Body of pancreas (tissue), 4 donors: ENCODE data around the gene TRNT1. TPM values are rescaled to one million over a fixed set of nuclear protein-coding genes. Genes with fewer than 3 reads are reported as not detected.

Source experiments
- ATAC-seq: fragments of 150-250 bp; one replicate; pipeline ENCODE4 v1.9.1; 2016
- DNase-seq, 4 donors: peaks; one replicate each; pipeline ENCODE4 v3.0.0-alpha.2; 2019
- H3K27ac ChIP-seq, 4 donors: fragments of 200-600 bp; sonication (generic); 1 replicate in 3 of 4; 2 replicates in 1 of 4; pipeline versions ENCODE4 v1.5.1 to v1.6.1; 2016 to 2019; ENCODE audit warnings: mild to moderate bottlenecking in 1 of 4, mixed read lengths in 1 of 4, moderate library complexity in 1 of 4
- H3K27me3 ChIP-seq, 2 donors: fragments of 200-600 bp; sonication (generic); one replicate each; pipeline ENCODE4 v1.6.0; 2016; ENCODE audit warnings: mild to moderate bottlenecking in 1 of 2
- H3K36me3 ChIP-seq, 2 donors: fragments of 200-600 bp; sonication (generic); replicated peaks in 1 of 2; 2 replicates each; pipeline ENCODE4 v1.5.1; 2016; ENCODE audit warnings: low read depth in 2 of 2; ENCODE audit not compliant: insufficient read depth in 1 of 2
- H3K4me1 ChIP-seq: fragments of 200-600 bp; sonication (generic); one replicate; pipeline ENCODE4 v1.6.0; 2016
- H3K4me3 ChIP-seq, 2 donors: fragments of 200-600 bp; sonication (generic); 1 replicate in 1 of 2; 2 replicates in 1 of 2; pipeline ENCODE4 v1.5.1; 2016 to 2019
- H3K9me3 ChIP-seq, 3 donors: fragments of 200-600 bp; sonication (generic); 1 replicate in 2 of 3; 2 replicates in 1 of 3; pipeline ENCODE4 v1.5.1; 2016
- POLR2A ChIP-seq, 3 donors: fragments of 450-650 bp; IDR thresholded peaks; one replicate each; pipeline ENCODE4 v1.6.1; 2016; ENCODE audit warnings: antibody characterized with exemption in 3 of 3, mild to moderate bottlenecking in 2 of 3
- WGBS, 2 donors: methylation state at CpG; one replicate each; pipeline ENCODE4 v1.1.5; 2017; 5-methylcytosine and 5-hydroxymethylcytosine counted together
- intact Hi-C: fragments of 100-400 bp; cut with DNase I; formaldehyde crosslinking; loops from one replicate; pipeline ENCODE4 v1.15.1; 2023
- total RNA-seq, 2 donors: library from RNA; depleted of rRNA; stranded (reverse); fragments of >200 nt; gene quantifications; one replicate each; pipeline ENCODE4 v1.1.0, GENCODE V29; 2016
- TF ChIP-seq, protein P1 (sequence below), 7 experiments: fragments of 450-650 bp in 4 of 7; fragments of 200-600 bp in 3 of 7; sonication (generic) in 3 of 7; IDR thresholded peaks; one replicate each; pipeline ENCODE4 v1.5.1; 2016 to 2019; ENCODE audit warnings: antibody characterized with exemption in 7 of 7

Gene TRNT1
- total RNA-seq, 2 donors from 2014 or later = 14.0 to 26.0 TPM

DNA sequence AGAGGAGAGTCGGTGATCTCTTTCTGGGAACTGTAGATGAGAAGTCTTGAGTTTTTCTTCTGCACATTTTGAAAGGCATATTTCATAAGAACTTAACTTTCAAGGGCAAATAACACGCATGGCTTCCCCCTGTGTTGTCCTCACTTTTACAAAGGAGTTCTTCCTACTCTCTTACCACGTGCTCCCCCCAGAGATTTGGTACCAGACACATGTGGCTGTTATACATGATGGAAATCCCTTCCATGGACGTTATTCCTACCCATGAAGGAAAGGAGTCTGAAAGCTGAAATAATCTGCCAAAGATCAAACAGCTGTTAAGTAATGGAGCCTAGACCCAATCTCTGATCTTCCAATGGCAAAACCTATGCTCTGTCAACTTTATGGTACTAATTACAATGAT lies 20.9 kb upstream of the TRNT1 start:
- no peaks in the 10 kb centered on the region for H3K27me3 ChIP-seq
- no peaks in the 10 kb centered on the region for H3K4me1 ChIP-seq
- H3K9me3 ChIP-seq = no peaks in the 10 kb centered on the region
- intact Hi-C loops = no loop called here
- H3K36me3 ChIP-seq = no peaks in the 10 kb centered on the region
- WGBS, 2 donors = 53 to 63% methylated on average over 4 of the region's 4 CpGs
- no peak for ATAC-seq
- TF ChIP-seq, protein P1, sequence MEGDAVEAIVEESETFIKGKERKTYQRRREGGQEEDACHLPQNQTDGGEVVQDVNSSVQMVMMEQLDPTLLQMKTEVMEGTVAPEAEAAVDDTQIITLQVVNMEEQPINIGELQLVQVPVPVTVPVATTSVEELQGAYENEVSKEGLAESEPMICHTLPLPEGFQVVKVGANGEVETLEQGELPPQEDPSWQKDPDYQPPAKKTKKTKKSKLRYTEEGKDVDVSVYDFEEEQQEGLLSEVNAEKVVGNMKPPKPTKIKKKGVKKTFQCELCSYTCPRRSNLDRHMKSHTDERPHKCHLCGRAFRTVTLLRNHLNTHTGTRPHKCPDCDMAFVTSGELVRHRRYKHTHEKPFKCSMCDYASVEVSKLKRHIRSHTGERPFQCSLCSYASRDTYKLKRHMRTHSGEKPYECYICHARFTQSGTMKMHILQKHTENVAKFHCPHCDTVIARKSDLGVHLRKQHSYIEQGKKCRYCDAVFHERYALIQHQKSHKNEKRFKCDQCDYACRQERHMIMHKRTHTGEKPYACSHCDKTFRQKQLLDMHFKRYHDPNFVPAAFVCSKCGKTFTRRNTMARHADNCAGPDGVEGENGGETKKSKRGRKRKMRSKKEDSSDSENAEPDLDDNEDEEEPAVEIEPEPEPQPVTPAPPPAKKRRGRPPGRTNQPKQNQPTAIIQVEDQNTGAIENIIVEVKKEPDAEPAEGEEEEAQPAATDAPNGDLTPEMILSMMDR (IDR thresholded peaks at IDR 0.05) = no peak
- TF ChIP-seq POLR2A (IDR thresholded peaks at IDR 0.05) = no peak
- no peak for DNase-seq
- no peak overlapping the region for H3K27ac ChIP-seq
- H3K4me3 ChIP-seq = no peak overlapping the region

DNA sequence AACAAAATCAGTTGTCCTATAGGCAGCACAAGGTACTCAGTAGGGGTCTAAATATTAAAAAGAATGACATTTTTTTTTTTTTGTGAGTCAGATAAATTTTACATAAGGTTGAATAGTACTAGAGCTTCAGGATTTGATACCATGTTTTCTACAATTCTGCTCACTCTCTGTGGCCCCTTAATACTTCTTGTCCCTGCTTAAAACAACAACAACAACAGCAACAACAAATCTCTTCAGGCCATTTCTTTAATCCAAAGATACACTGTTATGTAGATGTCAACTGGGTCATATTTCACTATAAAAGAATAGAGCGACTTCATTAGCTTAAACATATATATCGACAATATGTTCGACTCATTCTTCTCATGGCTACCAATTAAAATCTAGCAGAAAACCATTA lies 19.6 kb upstream of the TRNT1 start:
- Histone ChIP-seq H3K27ac (no peak overlapping the region), H3K4me1 (no peaks in the 10 kb centered on the region), H3K4me3 (no peak overlapping the region), H3K9me3 (no peaks in the 10 kb centered on the region), H3K27me3 (no peaks in the 10 kb centered on the region), H3K36me3 (no peaks in the 10 kb centered on the region)
- no peak for DNase-seq
- no peak for ATAC-seq
- TF ChIP-seq, protein P1 (IDR thresholded peaks at IDR 0.05) = no peak
- TF ChIP-seq POLR2A (IDR thresholded peaks at IDR 0.05) = no peak
- 85 to 96% methylated on average over 3 of the region's 3 CpGs for WGBS, 2 donors
- intact Hi-C loops = no loop called here

DNA sequence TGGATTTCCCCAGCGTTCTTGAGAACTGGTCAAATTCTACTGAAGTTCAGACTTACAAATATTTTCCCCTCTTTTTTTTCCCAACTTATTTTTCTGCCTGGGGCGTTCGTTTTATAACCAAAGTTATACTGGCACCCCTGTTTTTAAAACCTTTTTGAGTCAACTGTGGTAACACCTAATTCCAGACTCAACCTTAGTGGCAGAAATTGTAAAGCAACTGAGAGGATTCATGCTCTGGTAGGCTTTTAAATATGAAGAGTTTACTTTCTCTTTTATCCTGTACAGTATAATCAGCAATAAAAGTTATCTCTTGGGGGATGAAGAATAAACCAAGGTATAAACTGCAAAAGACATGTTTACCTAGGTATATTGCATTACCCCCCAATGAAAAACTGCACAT lies 18.9 kb upstream of the TRNT1 start:
- Histone ChIP-seq H3K4me3 (no peak overlapping the region), H3K36me3 (no peaks in the 10 kb centered on the region), H3K27me3 (no peaks in the 10 kb centered on the region), H3K9me3 (no peaks in the 10 kb centered on the region), H3K27ac (no peak overlapping the region), H3K4me1 (no peaks in the 10 kb centered on the region)
- no peak for ATAC-seq
- TF ChIP-seq, protein P1 (IDR thresholded peaks at IDR 0.05) = no peak
- no peak for TF ChIP-seq POLR2A (IDR thresholded peaks at IDR 0.05)
- intact Hi-C loops = no loop called here
- no peak for DNase-seq
- WGBS, 2 donors = 58 to 62% methylated on average over 3 of the region's 3 CpGs

DNA sequence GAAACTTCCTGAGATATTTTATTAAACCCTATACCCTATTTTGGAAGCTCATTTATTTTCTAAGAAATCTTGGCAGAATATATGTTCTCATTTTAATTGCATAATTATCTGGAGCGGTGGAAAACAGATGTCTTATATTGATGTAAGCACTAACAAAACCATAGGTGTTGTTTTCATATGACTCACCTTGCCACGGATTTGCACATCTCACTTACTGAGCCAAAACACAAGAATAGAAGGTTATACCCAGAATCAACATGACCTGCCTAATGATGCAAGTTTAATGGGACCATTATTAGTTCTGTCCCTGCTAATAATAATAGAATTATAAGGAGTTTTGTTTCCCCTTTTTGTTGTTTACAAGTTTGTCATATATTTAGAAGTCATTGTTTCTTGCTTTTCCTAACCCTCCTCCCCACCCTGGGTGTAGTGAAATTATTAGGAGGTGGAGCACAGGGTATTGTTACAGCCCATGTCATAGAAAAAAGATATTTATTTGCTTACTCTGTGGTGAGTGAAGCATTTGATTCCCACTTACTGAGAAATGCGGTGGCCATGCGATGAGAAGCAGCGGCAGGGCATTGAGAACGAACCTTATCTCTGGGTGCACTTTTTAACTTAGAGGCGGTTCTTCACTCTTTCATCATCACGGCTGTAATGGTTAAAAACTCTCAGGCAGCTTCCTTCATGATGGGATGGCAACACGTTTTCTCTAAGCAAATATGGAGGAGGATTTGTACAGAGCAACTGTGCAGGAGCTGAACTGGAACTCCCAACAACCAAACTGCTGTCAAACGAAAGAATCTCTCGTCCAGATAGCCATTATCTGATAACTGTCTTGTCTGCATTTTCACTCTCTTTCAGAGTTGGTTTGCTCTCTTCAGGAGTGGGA lies 17.1 kb upstream of the TRNT1 start:
- DNase-seq (no peak), ATAC-seq (no peak)
- 21 to 22% methylated on average over 11 of the region's 11 CpGs for WGBS, 2 donors
- intact Hi-C loops = no loop called here
- TF ChIP-seq, protein P1 (IDR thresholded peaks at IDR 0.05) = no peak
- TF ChIP-seq POLR2A (IDR thresholded peaks at IDR 0.05) = no peak
- no peak overlapping the region for H3K27ac ChIP-seq
- no peak overlapping the region for H3K4me3 ChIP-seq
- no peaks in the 10 kb centered on the region for H3K27me3 ChIP-seq
- no peaks in the 10 kb centered on the region for H3K36me3 ChIP-seq
- no peaks in the 10 kb centered on the region for H3K4me1 ChIP-seq
- no peaks in the 10 kb centered on the region for H3K9me3 ChIP-seq

DNA sequence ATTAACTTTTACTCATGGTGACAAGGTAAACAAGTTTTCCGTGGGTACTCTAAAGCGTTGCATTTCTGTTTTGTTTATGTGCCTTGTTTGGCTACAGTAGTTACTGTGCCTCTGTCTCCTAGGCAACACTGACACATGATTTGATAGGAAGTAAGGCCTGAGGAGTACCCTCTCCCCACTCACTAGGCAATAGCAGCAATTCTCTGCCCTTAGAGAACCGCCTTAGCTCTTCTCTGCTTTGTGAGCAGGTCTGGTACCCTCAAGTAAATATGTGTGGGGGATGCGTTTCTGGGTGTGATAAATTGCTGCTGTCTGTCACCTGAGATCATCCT lies 16.5 kb upstream of the TRNT1 start, which contains the start of gene IL5RA:
IL5RA (minus strand) TSS at position 76 of the 332 bp plus-strand sequence. CDS start 5,390 bp downstream, outside the sequence.
- Histone ChIP-seq H3K36me3 (no peaks in the 10 kb centered on the region), H3K27me3 (no peaks in the 10 kb centered on the region), H3K4me3 (no peak within 1 kb of the TSS), H3K9me3 (no peaks in the 10 kb centered on the region), H3K27ac (no peak within 1 kb of the TSS), H3K4me1 (no peaks in the 10 kb centered on the region)
- DNase-seq (no peak), ATAC-seq (peak; percentile 59)
- intact Hi-C loops = no loop called here
- 21 to 28% methylated on average over 4 of the region's 4 CpGs for WGBS, 2 donors
- TF ChIP-seq, protein P1 (IDR thresholded peaks at IDR 0.05) = no peak
- no peak for TF ChIP-seq POLR2A (IDR thresholded peaks at IDR 0.05)
